ENCODE data around the gene PPME1.

The PPME1 gene

GRCh38 chr11:74141241-74141695 is 29.8 kb upstream of the PPME1 start:
- Histone ChIP-seq H3K4me3 (ENCODE audit: low read length) (no peak overlapping the region), H3K36me3 (ENCODE audit: insufficient read depth, low read length) (peaks cover 28% of the 10 kb centered on the region), H3K27me3 (ENCODE audit: insufficient read depth, low read length) (no peaks in the 10 kb centered on the region), H2AFZ (ENCODE audit: low read depth, low read length) (no peak overlapping the region), H3K9me3 (ENCODE audit: low read length) (peaks cover 2% of the 10 kb centered on the region), H3K4me1 (ENCODE audit: insufficient read depth, low read length) (peaks cover 14% of the 10 kb centered on the region)

DNA sequence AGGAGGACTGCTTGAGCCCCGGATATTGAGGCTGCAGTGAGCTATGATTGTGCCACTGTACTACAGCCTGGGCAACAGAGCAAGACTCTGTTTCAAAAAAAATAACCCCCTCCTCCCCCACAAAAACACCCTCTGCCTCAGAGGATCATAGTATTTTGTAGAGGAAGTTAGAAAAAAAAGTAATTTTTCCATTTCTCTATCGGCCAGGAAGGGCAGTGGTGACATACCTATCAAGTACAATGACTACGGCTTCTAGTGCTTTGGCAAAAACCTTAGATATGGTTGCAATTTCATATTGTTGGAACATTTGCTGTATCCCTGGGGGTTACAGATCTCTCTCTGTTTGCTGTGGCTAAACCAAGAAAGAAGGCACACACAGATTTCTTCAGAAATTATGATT is 29.2 kb upstream of the PPME1 start:
- Histone ChIP-seq H3K4me3 (ENCODE audit: low read length) (no peak overlapping the region), H3K9me3 (ENCODE audit: low read length) (peaks cover 2% of the 10 kb centered on the region), H3K4me1 (ENCODE audit: insufficient read depth, low read length) (peaks cover 14% of the 10 kb centered on the region), H3K27me3 (ENCODE audit: insufficient read depth, low read length) (no peaks in the 10 kb centered on the region), H3K36me3 (ENCODE audit: insufficient read depth, low read length) (peaks cover 23% of the 10 kb centered on the region), H2AFZ (ENCODE audit: low read depth, low read length) (no peak overlapping the region)

GRCh38 chr11:74142624-74143023 is 28.5 kb upstream of the PPME1 start:
- H3K9me3 ChIP-seq (ENCODE audit: low read length), result peaks cover 2% of the 10 kb centered on the region
- H2AFZ ChIP-seq (ENCODE audit: low read depth, low read length), result no peak overlapping the region
- H3K4me3 ChIP-seq (ENCODE audit: low read length), result no peak overlapping the region
- H3K4me1 ChIP-seq (ENCODE audit: insufficient read depth, low read length), result peaks cover 14% of the 10 kb centered on the region
- H3K27me3 ChIP-seq (ENCODE audit: insufficient read depth, low read length), result no peaks in the 10 kb centered on the region
- peaks cover 21% of the 10 kb centered on the region for H3K36me3 ChIP-seq (ENCODE audit: insufficient read depth, low read length)

DNA sequence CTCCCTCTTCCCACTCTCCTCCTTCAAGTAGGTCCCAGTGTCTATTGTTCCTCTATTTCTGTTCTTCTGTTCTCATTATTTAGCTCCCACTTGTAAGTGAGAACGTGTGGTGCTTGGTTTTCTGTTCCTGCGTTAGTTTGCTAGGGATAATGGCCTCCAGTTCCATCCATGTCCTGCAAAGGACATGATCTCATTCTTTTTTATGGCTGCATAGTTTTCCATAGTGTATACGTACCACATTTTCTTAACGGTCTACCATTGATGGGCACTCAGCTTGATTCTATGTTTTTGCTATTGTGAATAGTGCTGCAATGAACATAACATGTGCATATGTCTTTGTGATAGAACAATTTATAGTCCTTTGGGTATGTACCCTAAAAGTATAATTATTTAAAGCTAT is 26.5 kb upstream of the PPME1 start:
- no peaks in the 10 kb centered on the region for H3K27me3 ChIP-seq (ENCODE audit: insufficient read depth, low read length)
- peaks cover 2% of the 10 kb centered on the region for H3K9me3 ChIP-seq (ENCODE audit: low read length)
- peaks cover 4% of the 10 kb centered on the region for H3K36me3 ChIP-seq (ENCODE audit: insufficient read depth, low read length)
- no peak overlapping the region for H3K4me3 ChIP-seq (ENCODE audit: low read length)
- no peak overlapping the region for H2AFZ ChIP-seq (ENCODE audit: low read depth, low read length)
- peaks cover 1% of the 10 kb centered on the region for H3K4me1 ChIP-seq (ENCODE audit: insufficient read depth, low read length)

- H2AFZ ChIP-seq (ENCODE audit: low read depth, low read length), result no peak overlapping the region
- H3K4me3 ChIP-seq (ENCODE audit: low read length), result no peak overlapping the region
- peaks cover 2% of the 10 kb centered on the region for H3K9me3 ChIP-seq (ENCODE audit: low read length)
- no peaks in the 10 kb centered on the region for H3K27me3 ChIP-seq (ENCODE audit: insufficient read depth, low read length)
- H3K4me1 ChIP-seq (ENCODE audit: insufficient read depth, low read length), result no peaks in the 10 kb centered on the region
- peaks cover 3% of the 10 kb centered on the region for H3K36me3 ChIP-seq (ENCODE audit: insufficient read depth, low read length)
Observed at GRCh38 chr11:74147199-74147929, 23.7 kb upstream of the PPME1 start.

DNA sequence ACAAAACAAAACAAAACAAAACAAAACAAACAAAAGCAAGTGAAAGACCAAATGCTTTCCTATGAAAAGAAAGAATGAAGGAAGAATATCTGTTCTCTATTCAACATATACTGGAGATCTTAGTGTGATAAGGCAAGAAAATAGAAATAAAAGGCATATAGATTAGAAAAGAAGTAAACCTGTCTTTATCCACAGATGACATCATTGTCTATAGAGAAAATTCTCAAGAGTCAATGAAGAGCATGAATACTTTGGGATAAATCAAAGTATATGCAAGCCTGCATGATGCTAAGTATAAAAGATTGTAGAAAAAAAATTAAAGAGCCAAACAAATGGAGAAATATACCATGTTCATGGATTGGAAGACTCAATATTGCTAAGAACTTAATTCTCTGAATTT is 17.9 kb upstream of the PPME1 start:
- Histone ChIP-seq H3K4me3 (ENCODE audit: low read length) (no peak overlapping the region), H3K9me3 (ENCODE audit: low read length) (no peaks in the 10 kb centered on the region), H3K4me1 (ENCODE audit: insufficient read depth, low read length) (no peaks in the 10 kb centered on the region), H2AFZ (ENCODE audit: low read depth, low read length) (no peak overlapping the region), H3K36me3 (ENCODE audit: insufficient read depth, low read length) (peaks cover 3% of the 10 kb centered on the region), H3K27me3 (ENCODE audit: insufficient read depth, low read length) (no peaks in the 10 kb centered on the region)

- Histone ChIP-seq H3K27me3 (ENCODE audit: insufficient read depth, low read length) (no peaks in the 10 kb centered on the region), H3K36me3 (ENCODE audit: insufficient read depth, low read length) (peaks cover 8% of the 10 kb centered on the region), H3K4me1 (ENCODE audit: insufficient read depth, low read length) (no peaks in the 10 kb centered on the region), H3K9me3 (ENCODE audit: low read length) (no peaks in the 10 kb centered on the region), H3K4me3 (ENCODE audit: low read length) (no peak overlapping the region), H2AFZ (ENCODE audit: low read depth, low read length) (no peak overlapping the region)
Observed at GRCh38 chr11:74154620-74155281, 16.3 kb upstream of the PPME1 start.

- H3K9me3 ChIP-seq (ENCODE audit: low read length), result no peaks in the 10 kb centered on the region
- H2AFZ ChIP-seq (ENCODE audit: low read depth, low read length), result no peak overlapping the region
- peaks cover 19% of the 10 kb centered on the region for H3K36me3 ChIP-seq (ENCODE audit: insufficient read depth, low read length)
- H3K4me3 ChIP-seq (ENCODE audit: low read length), result no peak overlapping the region
- H3K27me3 ChIP-seq (ENCODE audit: insufficient read depth, low read length), result no peaks in the 10 kb centered on the region
- no peaks in the 10 kb centered on the region for H3K4me1 ChIP-seq (ENCODE audit: insufficient read depth, low read length)
Observed at GRCh38 chr11:74157169-74157568, 13.9 kb upstream of the PPME1 start.

- Histone ChIP-seq H3K4me3 (ENCODE audit: low read length) (no peak overlapping the region), H3K36me3 (ENCODE audit: insufficient read depth, low read length) (peaks cover 33% of the 10 kb centered on the region), H3K27me3 (ENCODE audit: insufficient read depth, low read length) (no peaks in the 10 kb centered on the region), H2AFZ (ENCODE audit: low read depth, low read length) (no peak overlapping the region), H3K4me1 (ENCODE audit: insufficient read depth, low read length) (no peaks in the 10 kb centered on the region), H3K9me3 (ENCODE audit: low read length) (no peaks in the 10 kb centered on the region)
Observed at GRCh38 chr11:74159642-74160041, 11.4 kb upstream of the PPME1 start.

DNA sequence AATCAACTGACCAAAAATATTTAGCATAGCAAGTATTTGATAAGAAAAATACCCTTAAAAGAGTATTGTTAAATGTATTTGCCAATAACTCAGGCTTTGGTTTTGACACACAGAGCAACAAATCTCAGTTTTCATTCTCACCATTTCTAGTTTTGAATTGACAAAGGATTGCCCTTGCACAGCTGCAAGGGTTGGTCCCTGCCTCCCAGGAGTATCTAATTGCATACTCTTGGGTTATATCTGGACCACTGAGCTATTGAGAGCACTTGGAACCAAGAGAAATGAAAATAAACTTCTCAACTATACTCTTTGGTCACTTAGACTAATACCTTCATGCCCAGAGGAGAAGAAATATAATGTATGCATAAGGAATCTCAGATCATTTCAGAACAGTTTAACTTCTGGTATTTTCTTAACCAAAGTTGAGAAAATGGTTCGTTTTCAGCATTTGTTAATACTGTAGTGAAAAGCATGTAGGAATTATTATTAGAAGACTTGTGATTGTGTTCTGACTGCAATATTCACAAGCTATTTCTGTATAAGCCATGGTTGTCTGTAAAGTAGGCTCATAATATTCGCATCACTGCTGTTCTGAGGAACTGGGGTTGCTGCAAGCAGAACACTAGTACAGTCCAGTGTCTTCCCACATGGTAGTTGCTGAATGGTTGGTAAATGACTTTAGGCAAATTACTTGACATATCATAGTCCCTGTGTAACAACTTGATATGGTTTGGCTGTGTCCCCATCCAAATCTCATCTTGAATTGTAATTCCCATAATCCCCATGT is 8.2 kb upstream of the PPME1 start:
- no peak overlapping the region for H2AFZ ChIP-seq (ENCODE audit: low read depth, low read length)
- no peaks in the 10 kb centered on the region for H3K4me1 ChIP-seq (ENCODE audit: insufficient read depth, low read length)
- H3K27me3 ChIP-seq (ENCODE audit: insufficient read depth, low read length), result no peaks in the 10 kb centered on the region
- no peak overlapping the region for H3K4me3 ChIP-seq (ENCODE audit: low read length)
- H3K36me3 ChIP-seq (ENCODE audit: insufficient read depth, low read length), result peaks cover 55% of the 10 kb centered on the region
- no peaks in the 10 kb centered on the region for H3K9me3 ChIP-seq (ENCODE audit: low read length)

- peaks cover 25% of the 10 kb centered on the region for H3K4me1 ChIP-seq (ENCODE audit: insufficient read depth, low read length)
- H2AFZ ChIP-seq (ENCODE audit: low read depth, low read length), result no peak overlapping the region
- no peaks in the 10 kb centered on the region for H3K27me3 ChIP-seq (ENCODE audit: insufficient read depth, low read length)
- no peaks in the 10 kb centered on the region for H3K9me3 ChIP-seq (ENCODE audit: low read length)
- peak overlapping the region; percentile 76 for H3K4me3 ChIP-seq (ENCODE audit: low read length)
- peaks cover 37% of the 10 kb centered on the region for H3K36me3 ChIP-seq (ENCODE audit: insufficient read depth, low read length)
Observed at GRCh38 chr11:74168838-74169237, 2.3 kb upstream of the PPME1 start.

DNA sequence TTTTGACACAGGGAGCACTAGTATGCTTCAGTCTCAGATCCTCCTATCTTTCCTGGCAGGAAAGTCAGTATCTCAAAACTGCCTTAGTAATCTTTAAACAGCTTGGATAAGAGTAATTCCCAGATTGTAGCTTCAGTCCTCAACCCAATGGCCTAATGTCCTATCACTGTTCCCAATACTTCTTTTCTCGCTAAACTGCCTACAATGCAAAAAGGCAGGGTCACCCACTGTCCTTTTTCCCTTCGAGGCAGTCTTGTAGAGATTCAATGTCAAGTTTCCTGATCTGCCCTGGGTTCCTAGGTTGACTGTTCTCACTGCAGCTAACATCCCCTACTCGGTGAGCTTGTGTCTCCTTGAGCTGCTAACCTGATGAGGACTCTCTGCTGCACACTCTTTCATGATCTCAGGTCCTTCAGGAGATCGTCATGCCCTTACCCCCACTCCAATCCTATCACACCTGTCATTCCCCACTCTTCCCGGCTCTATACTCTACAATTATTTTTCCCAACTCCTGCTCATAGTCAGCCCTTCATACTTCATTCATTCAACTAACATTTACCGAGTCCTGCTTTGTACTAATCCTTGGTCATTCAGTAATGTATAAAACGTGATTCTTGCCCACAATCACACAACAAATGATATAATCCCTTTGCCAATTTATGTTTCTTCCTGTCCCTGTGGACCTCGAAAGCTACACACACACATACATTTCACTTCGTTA is 1.2 kb upstream of the PPME1 start:
- Histone ChIP-seq H3K4me1 (ENCODE audit: insufficient read depth, low read length) (peaks cover 25% of the 10 kb centered on the region), H3K36me3 (ENCODE audit: insufficient read depth, low read length) (peaks cover 27% of the 10 kb centered on the region), H3K9me3 (ENCODE audit: low read length) (no peaks in the 10 kb centered on the region), H2AFZ (ENCODE audit: low read depth, low read length) (peak overlapping the region; percentile 51), H3K4me3 (ENCODE audit: low read length) (peak overlapping the region; percentile 76), H3K27me3 (ENCODE audit: insufficient read depth, low read length) (no peaks in the 10 kb centered on the region)

DNA sequence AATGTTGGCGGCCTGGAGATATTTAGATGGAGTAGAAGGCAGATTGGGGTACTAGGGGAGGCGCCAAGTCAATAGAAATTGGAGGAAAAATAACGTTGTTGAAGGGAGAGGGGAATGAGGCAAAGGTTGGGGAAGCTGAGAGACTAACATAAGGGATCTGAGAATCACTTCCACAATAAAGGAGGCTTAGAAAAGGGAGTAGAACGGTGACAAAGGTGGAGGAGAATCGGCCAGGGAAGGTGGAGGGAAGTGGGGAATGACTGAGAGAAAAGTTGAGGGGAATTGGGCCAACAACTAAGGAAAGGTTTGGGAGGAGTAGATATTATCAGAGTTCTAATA is 510 bp downstream of the PPME1 start:
- H3K4me1 ChIP-seq (ENCODE audit: insufficient read depth, low read length), result peaks cover 25% of the 10 kb centered on the region
- H2AFZ ChIP-seq (ENCODE audit: low read depth, low read length), result peak overlapping the region; percentile 13

More for the DNA sequence above, 510 bp downstream of the PPME1 start:
- H3K36me3 ChIP-seq (ENCODE audit: insufficient read depth, low read length), result peaks cover 16% of the 10 kb centered on the region
- no peaks in the 10 kb centered on the region for H3K9me3 ChIP-seq (ENCODE audit: low read length)
- no peaks in the 10 kb centered on the region for H3K27me3 ChIP-seq (ENCODE audit: insufficient read depth, low read length)
- peak overlapping the region; percentile 76 for H3K4me3 ChIP-seq (ENCODE audit: low read length)
